Gastrocnemius medialis (tissue), 4 donors: Measurements from ENCODE around the gene ZNF350. TPM values are rescaled to one million over a fixed set of nuclear protein-coding genes. Genes with fewer than 3 reads are reported as not detected.
"Not testable (repeated sequence)": the region's sequence is repeated elsewhere in the genome, so short reads cannot be mapped to it uniquely, and the experiment has no call there.

Experiments used
- ATAC-seq, 2 donors: fragments of 150-250 bp; one replicate each; pipeline ENCODE4 v1.9.1; 2016
- DNase-seq, 2 donors: peaks; one replicate each; pipeline ENCODE4 v3.0.0-alpha.2; 2019
- H3K27ac ChIP-seq, 4 donors: fragments of 200-600 bp; sonication (generic); 1 replicate in 1 of 4; 2 replicates in 3 of 4; pipeline ENCODE4 v1.5.1; 2016 to 2018; ENCODE audit warnings: mild to moderate bottlenecking in 2 of 4, moderate library complexity in 1 of 4
- H3K27me3 ChIP-seq, 3 donors: fragments of 200-600 bp; sonication (generic) in 2 of 3; 1 replicate in 1 of 3; 2 replicates in 2 of 3; pipeline versions ENCODE4 v1.5.1 to v1.6.0; 2016 to 2019; ENCODE audit warnings: mild to moderate bottlenecking in 1 of 3, moderate library complexity in 1 of 3
- H3K36me3 ChIP-seq, 2 donors: fragments of 200-600 bp; sonication (generic) in 1 of 2; one replicate each; pipeline ENCODE4 v1.5.1; 2017 to 2018
- H3K4me1 ChIP-seq, 2 donors: fragments of 200-600 bp; sonication (generic) in 1 of 2; one replicate each; pipeline ENCODE4 v1.5.1; 2016 to 2017; ENCODE audit warnings: mild to moderate bottlenecking in 2 of 2
- H3K4me3 ChIP-seq, 4 donors: fragments of 200-600 bp; sonication (generic) in 3 of 4; 1 replicate in 1 of 4; 2 replicates in 3 of 4; pipeline ENCODE4 v1.5.1; 2016 to 2019; ENCODE audit warnings: mild to moderate bottlenecking in 2 of 4
- H3K9me3 ChIP-seq, 3 donors: fragments of 200-600 bp; sonication (generic) in 2 of 3; 1 replicate in 1 of 3; 2 replicates in 2 of 3; pipeline ENCODE4 v1.5.1; 2016 to 2019
- CTCF ChIP-seq, 5 experiments: fragments of 450-650 bp in 3 of 5; fragments of 200-600 bp in 2 of 5; sonication (generic) in 2 of 5; IDR thresholded peaks in 4 of 5; conservative IDR thresholded peaks in 1 of 5; 1 replicate in 4 of 5; 2 replicates in 1 of 5; pipeline ENCODE4 v1.5.1; 2016 to 2019; ENCODE audit warnings: antibody characterized with exemption in 5 of 5, mild to moderate bottlenecking in 3 of 5, moderate library complexity in 3 of 5
- POLR2A ChIP-seq, 2 donors: fragments of 450-650 bp; IDR thresholded peaks; one replicate each; pipeline ENCODE4 v1.6.1; 2017; ENCODE audit warnings: antibody characterized with exemption in 2 of 2, mild to moderate bottlenecking in 2 of 2, moderate library complexity in 2 of 2
- in situ Hi-C, 4 donors: fragments of 200-750 bp; cut with MboI; loops; one replicate each; pipeline versions ENCODE4 v1.15.0 to v1.8.0; 2017; ENCODE audit warnings: low sequenced_read_pairs in 4 of 4
- intact Hi-C: fragments of 100-400 bp; cut with DNase I; formaldehyde crosslinking; loops from one replicate; pipeline ENCODE4 v1.15.1; 2023; ENCODE audit warnings: low total_unique reads
- total RNA-seq, 4 donors: library from RNA; depleted of rRNA; stranded (reverse); fragments of >200 nt; gene quantifications; one replicate each; pipeline versions ENCODE4 v1.1.0 to v1.2.3, GENCODE V29; 2016

ZNF350 gene
- total RNA-seq, 4 donors from 2014 or later = 1.7 to 6.0 (median 5.0) TPM

- peak overlapping the region; percentile 82 to 97 (median 88) for H3K4me3 ChIP-seq
- intact Hi-C loops (loop anchor here (10.0 kb wide), 1 partner anchor 413 kb away; no protein-coding TSS in a partner anchor), in situ Hi-C loops (no loop called here)
- no peak for ATAC-seq
- peak overlapping the region; percentile 75 to 86 (median 82) for H3K27ac ChIP-seq
- H3K36me3 ChIP-seq = peaks cover 3 to 24% of the 10 kb centered on the region in 2 donors
- peaks cover 0 to 17% (median 0%) of the 10 kb centered on the region in 3 donors for H3K9me3 ChIP-seq
- peaks cover 0 to 5% of the 10 kb centered on the region in 2 donors for H3K4me1 ChIP-seq
- H3K27me3 ChIP-seq = no peaks in the 10 kb centered on the region
- no peak for DNase-seq
- TF ChIP-seq CTCF (IDR thresholded peaks at IDR 0.05 in 4 of 5, conservative IDR thresholded peaks at IDR 0.05 in 1 of 5) (no peak), POLR2A (IDR thresholded peaks at IDR 0.05) (no peak)
Measured at GRCh38 chr19:52007451-52007805, 20.8 kb upstream of the ZNF350 start.

GRCh38 chr19:51994048-51994644, 7.5 kb upstream of the ZNF350 start:
- ATAC-seq = no peak
- DNase-seq = no peak
- TF ChIP-seq CTCF (IDR thresholded peaks at IDR 0.05 in 4 of 5, conservative IDR thresholded peaks at IDR 0.05 in 1 of 5) = no peak
- TF ChIP-seq POLR2A (IDR thresholded peaks at IDR 0.05) = no peak
- Histone ChIP-seq H3K36me3 (peaks cover 12 to 80% of the 10 kb centered on the region in 2 donors), H3K9me3 (peaks cover 15 to 84% (median 35%) of the 10 kb centered on the region in 3 donors), H3K27me3 (no peaks in the 10 kb centered on the region), H3K4me3 (peak overlapping the region in 1 of 4 donors; percentile 7), H3K4me1 (no peaks in the 10 kb centered on the region), H3K27ac (no peak overlapping the region)
- intact Hi-C loops (no loop called here), in situ Hi-C loops (no loop called here)

GRCh38 chr19:51993422-51993821, 6.8 kb upstream of the ZNF350 start:
- ATAC-seq (no peak), DNase-seq (no peak)
- peaks cover 10 to 73% of the 10 kb centered on the region in 2 donors for H3K36me3 ChIP-seq
- peak overlapping the region in 1 of 4 donors; percentile 18 for H3K4me3 ChIP-seq
- in situ Hi-C loops (no loop called here), intact Hi-C loops (no loop called here)
- TF ChIP-seq POLR2A (IDR thresholded peaks at IDR 0.05) (no peak), CTCF (IDR thresholded peaks at IDR 0.05 in 4 of 5, conservative IDR thresholded peaks at IDR 0.05 in 1 of 5) (no peak)
- no peaks in the 10 kb centered on the region for H3K27me3 ChIP-seq
- no peaks in the 10 kb centered on the region for H3K4me1 ChIP-seq
- no peak overlapping the region for H3K27ac ChIP-seq
- H3K9me3 ChIP-seq = peaks cover 15 to 87% (median 36%) of the 10 kb centered on the region in 3 donors

- ATAC-seq = no peak
- peaks cover 8 to 9% of the 10 kb centered on the region in 2 donors for H3K4me1 ChIP-seq
- no peak for DNase-seq
- no peak overlapping the region for H3K27ac ChIP-seq
- intact Hi-C loops = no loop called here
- no peak overlapping the region for H3K4me3 ChIP-seq
- H3K27me3 ChIP-seq = no peaks in the 10 kb centered on the region
- H3K36me3 ChIP-seq = peaks cover 0 to 44% of the 10 kb centered on the region in 2 donors
- in situ Hi-C loops = no loop called here
- TF ChIP-seq CTCF (IDR thresholded peaks at IDR 0.05 in 4 of 5, conservative IDR thresholded peaks at IDR 0.05 in 1 of 5) (no peak), POLR2A (IDR thresholded peaks at IDR 0.05) (no peak)
- peaks cover 4 to 34% (median 16%) of the 10 kb centered on the region in 3 donors for H3K9me3 ChIP-seq
Measured at GRCh38 chr19:51983361-51983760, 3.3 kb downstream of the ZNF350 start.

GRCh38 chr19:51980926-51981325, 5.7 kb downstream of the ZNF350 start:
- ATAC-seq, H3K4me1 ChIP-seq, H3K27me3 ChIP-seq, H3K27ac ChIP-seq, DNase-seq, in situ Hi-C loops, intact Hi-C loops, H3K4me3 ChIP-seq: not testable (repeated sequence)
- H3K9me3 ChIP-seq = peaks cover 3 to 41% (median 16%) of the 10 kb centered on the region in 3 donors
- peaks cover 0 to 54% of the 10 kb centered on the region in 2 donors for H3K36me3 ChIP-seq
